Fibroblast of the aortic adventitia (primary cell): Measurements from ENCODE around the gene SPAG9. TPM values are rescaled to one million over a fixed set of nuclear protein-coding genes. Genes with fewer than 3 reads are reported as not detected.

Experiments used
- DNase-seq: peaks from one replicate; pipeline ENCODE4 v3.0.0-alpha.2; 2010; ENCODE audit warnings: low read depth
- H3K4me3 ChIP-seq: 2 replicates; pipeline ENCODE4 v1.5.1; 2011; ENCODE audit warnings: low read depth, mild to moderate bottlenecking, control low read depth, low read length, moderate library complexity
- total RNA-seq: library from RNA; depleted of rRNA; stranded (reverse); fragments of >200 nt; gene quantifications from 2 replicates; pipeline ENCODE4 v1.2.3, GENCODE V29; 2012; ENCODE audit warnings: low replicate concordance
- TF ChIP-seq, protein P1 (sequence below): IDR thresholded peaks from 2 replicates; pipeline ENCODE4 v1.5.1; 2011; ENCODE audit warnings: mild to moderate bottlenecking, low read length, control low read depth, inconsistent platforms; ENCODE audit not compliant: insufficient read depth

SPAG9 gene
- total RNA-seq, 1 donor: 135 TPM

GRCh38 chr17:51050291-51051033 is 70.2 kb downstream of the SPAG9 start:
- H3K4me3 ChIP-seq: no peak overlapping the region
- TF ChIP-seq, protein P1, sequence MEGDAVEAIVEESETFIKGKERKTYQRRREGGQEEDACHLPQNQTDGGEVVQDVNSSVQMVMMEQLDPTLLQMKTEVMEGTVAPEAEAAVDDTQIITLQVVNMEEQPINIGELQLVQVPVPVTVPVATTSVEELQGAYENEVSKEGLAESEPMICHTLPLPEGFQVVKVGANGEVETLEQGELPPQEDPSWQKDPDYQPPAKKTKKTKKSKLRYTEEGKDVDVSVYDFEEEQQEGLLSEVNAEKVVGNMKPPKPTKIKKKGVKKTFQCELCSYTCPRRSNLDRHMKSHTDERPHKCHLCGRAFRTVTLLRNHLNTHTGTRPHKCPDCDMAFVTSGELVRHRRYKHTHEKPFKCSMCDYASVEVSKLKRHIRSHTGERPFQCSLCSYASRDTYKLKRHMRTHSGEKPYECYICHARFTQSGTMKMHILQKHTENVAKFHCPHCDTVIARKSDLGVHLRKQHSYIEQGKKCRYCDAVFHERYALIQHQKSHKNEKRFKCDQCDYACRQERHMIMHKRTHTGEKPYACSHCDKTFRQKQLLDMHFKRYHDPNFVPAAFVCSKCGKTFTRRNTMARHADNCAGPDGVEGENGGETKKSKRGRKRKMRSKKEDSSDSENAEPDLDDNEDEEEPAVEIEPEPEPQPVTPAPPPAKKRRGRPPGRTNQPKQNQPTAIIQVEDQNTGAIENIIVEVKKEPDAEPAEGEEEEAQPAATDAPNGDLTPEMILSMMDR: no peak
- no peak for DNase-seq

DNA sequence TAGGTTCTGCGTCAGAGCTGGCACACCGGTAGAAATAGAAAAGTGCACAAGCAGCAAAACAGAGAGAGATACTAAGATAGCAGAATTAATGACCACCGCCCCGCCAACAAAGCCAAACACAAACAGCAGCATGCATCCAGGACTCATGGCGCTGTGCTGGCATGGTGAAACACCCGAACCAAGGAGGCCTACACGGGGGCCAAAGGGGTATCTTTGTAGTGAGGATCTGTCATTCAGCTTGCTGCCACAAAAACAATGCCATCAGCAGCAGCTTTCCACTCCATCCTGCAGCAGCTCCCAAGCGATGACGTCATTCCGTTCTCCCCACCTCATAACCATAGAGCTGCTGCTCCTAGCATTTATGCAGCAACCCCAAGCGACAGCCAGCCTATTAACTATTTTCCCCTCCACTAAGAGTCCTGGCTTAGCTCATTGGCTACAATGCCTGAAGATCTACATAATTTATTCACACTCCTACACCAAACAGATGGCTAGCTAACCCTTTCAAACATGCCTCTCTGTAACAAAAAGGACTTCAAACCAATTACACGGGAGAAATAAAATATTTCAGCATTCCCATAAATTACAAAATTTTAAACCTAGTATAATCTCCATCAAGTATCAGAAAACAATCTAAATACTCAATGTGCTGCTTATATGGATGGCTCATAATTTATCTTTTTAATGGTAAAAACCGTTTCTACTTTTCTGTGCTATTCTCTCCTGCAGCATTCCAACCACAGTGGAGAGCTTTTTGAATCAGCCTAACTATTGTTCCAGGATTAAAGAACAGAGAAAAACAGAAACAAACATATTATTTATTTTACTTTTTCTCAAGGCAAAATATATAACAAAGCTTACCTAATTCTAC is 73.9 kb downstream of the SPAG9 start:
- peak overlapping the region; percentile 58 for H3K4me3 ChIP-seq
- peak; percentile 92 for DNase-seq
- TF ChIP-seq, protein P1: no peak

GRCh38 chr17:51046046-51046445 is 74.6 kb downstream of the SPAG9 start:
- no peak for DNase-seq
- peak overlapping the region; percentile 58 for H3K4me3 ChIP-seq
- TF ChIP-seq, protein P1: no peak

GRCh38 chr17:51045621-51046020 is 75.0 kb downstream of the SPAG9 start:
- DNase-seq: no peak
- peak overlapping the region; percentile 15 for H3K4me3 ChIP-seq
- TF ChIP-seq, protein P1: no peak

DNA sequence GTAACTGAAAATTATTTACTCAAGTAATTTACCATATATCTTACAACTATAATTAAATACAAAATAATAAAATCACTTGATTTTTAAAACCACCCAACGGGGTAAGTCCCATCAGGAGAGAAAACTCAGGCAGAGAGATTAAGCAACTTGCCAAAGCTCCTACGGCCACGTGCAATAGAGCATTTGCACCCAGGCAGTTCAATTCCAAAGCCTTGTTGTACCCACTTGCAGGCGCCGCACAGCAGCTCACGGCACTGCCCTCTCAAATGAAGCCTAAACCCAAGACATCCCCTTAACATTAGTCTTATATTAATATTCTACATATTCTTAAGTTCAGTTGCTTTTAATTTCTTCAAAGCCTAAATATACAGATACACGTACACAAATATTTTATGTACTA is 75.7 kb downstream of the SPAG9 start:
- TF ChIP-seq, protein P1: no peak
- H3K4me3 ChIP-seq: peak overlapping the region; percentile 11
- DNase-seq: no peak

DNA sequence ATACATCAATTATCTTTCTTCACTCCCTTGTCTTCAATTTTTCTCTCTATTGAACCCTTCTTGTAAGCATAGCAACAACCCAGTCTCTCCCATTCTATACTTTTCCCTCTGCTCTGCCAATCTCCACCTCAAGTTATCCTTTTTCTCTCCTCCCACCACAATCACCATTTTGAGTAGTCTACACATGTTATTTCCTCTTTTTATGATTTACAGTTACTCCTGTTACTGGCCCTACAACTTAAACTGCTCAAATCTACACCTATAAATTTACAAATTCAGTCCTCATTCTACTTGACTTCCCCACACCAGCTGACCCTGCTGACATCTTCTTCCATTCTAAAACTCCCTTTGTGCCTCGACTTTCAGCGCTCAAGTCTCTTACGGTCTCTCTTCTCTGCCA is 84.6 kb downstream of the SPAG9 start:
- DNase-seq: no peak
- TF ChIP-seq, protein P1: no peak
- no peak overlapping the region for H3K4me3 ChIP-seq
